K562 (cell line): ENCODE results near the gene TULP4. TPM values are rescaled to one million over a fixed set of nuclear protein-coding genes. Genes with fewer than 3 reads are reported as not detected.

Experiments
- ATAC-seq: fragments of 200-7000 bp; cut with Tn5 transposase; 3 replicates; pipeline ENCODE4 v1.9.1; 2020; ENCODE audit warnings: moderate library complexity
- BruUV-seq: library from RNA; stranded (reverse); fragments of 400-500 nt; replicated peaks from 2 replicates; lab custom pipeline; 2021; lab: Mats Ljungman, UMichigan
- CTCF ChIA-PET: fragments of 300-600 bp; formaldehyde crosslinking; extraction: SDS; loops from one replicate; lab custom pipeline; 2021; ENCODE audit warnings: low intra/inter-chr PET ratio; lab: Yijun Ruan, JAX
- POLR2A ChIA-PET: fragments of 300-600, 350-650 bp; sonication (Branson Sonifier 250); formaldehyde crosslinking; extraction: SDS; loops from one replicate; lab custom pipeline; 2021; ENCODE audit warnings: antibody characterized with exemption, inconsistent platforms; lab: Yijun Ruan, JAX
- DNase-seq, 4 experiments: peaks; one replicate each; pipeline versions ENCODE4 v3.0.0 to v3.0.0-alpha.2; 2011 to 2018; ENCODE audit warnings: low spot score in 3 of 4, mixed read lengths in 3 of 4; ENCODE audit errors: extremely low read depth in 1 of 4
- FAIRE-seq: peaks from 2 replicates; lab custom pipeline; 2011; peaks lifted over from hg19 to GRCh38; lab: Jason Lieb, UNC
- H2AFZ ChIP-seq: 2 replicates; pipeline ENCODE4 v1.6.0; 2011; ENCODE audit warnings: low read depth, low read length, control low read depth, inconsistent platforms
- H3K27ac ChIP-seq: fragments of 200-600 bp; 3 replicates; pipeline ENCODE4 v1.8.0; 2011; ENCODE audit warnings: low read depth, mild to moderate bottlenecking, control low read depth, inconsistent platforms, low read length, moderate library complexity, mixed read lengths; ENCODE audit errors: extremely low read depth
- H3K27me3 ChIP-seq, 2 experiments: fragments of 300-600 bp in 1 of 2; 2 replicates in 1 of 2; 3 replicates in 1 of 2; pipeline versions ENCODE4 v1.6.0 to v1.8.0; 2011; ENCODE audit warnings: inconsistent platforms in 2 of 2, low read length in 2 of 2, mild to moderate bottlenecking in 1 of 2, mixed read lengths in 1 of 2, moderate library complexity in 1 of 2; ENCODE audit not compliant: control insufficient read depth in 2 of 2, insufficient read depth in 2 of 2
- H3K36me3 ChIP-seq: fragments of 300-600 bp; 3 replicates; pipeline ENCODE4 v1.8.0; 2011; ENCODE audit warnings: mild to moderate bottlenecking, low read length, inconsistent platforms; ENCODE audit not compliant: control insufficient read depth, insufficient read depth
- H3K4me1 ChIP-seq, 2 experiments: fragments of 200-600 bp in 1 of 2; replicated peaks in 1 of 2; 2 replicates in 1 of 2; 3 replicates in 1 of 2; pipeline versions ENCODE4 v1.5.1 to v1.8.0; 2011; ENCODE audit warnings: inconsistent platforms in 2 of 2, low read length in 2 of 2, mild to moderate bottlenecking in 1 of 2, mixed read lengths in 1 of 2, moderate library complexity in 1 of 2; ENCODE audit not compliant: control insufficient read depth in 2 of 2, insufficient read depth in 2 of 2
- H3K4me2 ChIP-seq: 2 replicates; pipeline ENCODE4 v1.6.1; 2011; ENCODE audit warnings: low read length, control low read depth, inconsistent platforms, mixed read lengths; ENCODE audit not compliant: insufficient read depth
- H3K4me3 ChIP-seq: fragments of 200-600 bp; sonication (generic), shearing (Covaris generic); 2 replicates; pipeline ENCODE4 v1.5.1; 2016; ENCODE audit warnings: control low read depth, inconsistent platforms
- H3K79me2 ChIP-seq: fragments of 200-600 bp; 3 replicates; pipeline ENCODE4 v1.8.0; 2011; ENCODE audit warnings: low read length, inconsistent platforms; ENCODE audit not compliant: control insufficient read depth, insufficient read depth
- H3K9ac ChIP-seq, 2 experiments: 2 replicates each; pipeline versions ENCODE4 v1.6.0 to v1.6.1; 2011; ENCODE audit warnings: low read depth in 2 of 2, low read length in 2 of 2, control low read depth in 1 of 2, inconsistent platforms in 1 of 2, mild to moderate bottlenecking in 1 of 2, mixed read lengths in 1 of 2; ENCODE audit not compliant: insufficient read depth in 1 of 2
- H3K9me1 ChIP-seq: one replicate; pipeline ENCODE4 v1.6.0; 2011; ENCODE audit warnings: inconsistent platforms, mild to moderate bottlenecking, low read length, moderate library complexity; ENCODE audit not compliant: control insufficient read depth, insufficient read depth
- H3K9me3 ChIP-seq: replicated peaks from 2 replicates; pipeline ENCODE4 v1.5.1; 2011; ENCODE audit warnings: low read depth, low read length, inconsistent platforms; ENCODE audit not compliant: control insufficient read depth, insufficient read depth
- H4K20me1 ChIP-seq: replicated peaks from 2 replicates; pipeline ENCODE4 v1.6.1; 2011; ENCODE audit warnings: low read length, inconsistent platforms, mixed read lengths; ENCODE audit not compliant: control insufficient read depth, insufficient read depth
- ATF3 ChIP-seq, 2 experiments: fragments of 450-650 bp in 1 of 2; sonication (generic) in 1 of 2; formaldehyde crosslinking in 1 of 2; IDR thresholded peaks in 1 of 2; conservative IDR thresholded peaks in 1 of 2; 2 replicates each; pipeline versions ENCODE4 v1.6.1 to v1.8.1; 2016 to 2023; ENCODE audit warnings: mild to moderate bottlenecking in 2 of 2, moderate library complexity in 2 of 2, inconsistent platforms in 1 of 2, missing genetic modification reagents in 1 of 2
- CC2D1A ChIP-seq: fragments of 450-650 bp; IDR thresholded peaks from 2 replicates; pipeline ENCODE4 v1.6.1; 2017; ENCODE audit warnings: mild to moderate bottlenecking
- NEUROD1 ChIP-seq: fragments of 150-350 bp; IDR thresholded peaks from 2 replicates; pipeline ENCODE4 v1.6.1; 2014; ENCODE audit warnings: borderline replicate concordance, low read length, low read depth; ENCODE audit not compliant: partially characterized antibody
- PCBP2 ChIP-seq: fragments of 200-400 bp; formaldehyde crosslinking; IDR thresholded peaks from 2 replicates; pipeline ENCODE4 v1.6.1; 2018; ENCODE audit warnings: low read length, low read depth, mild to moderate bottlenecking, moderate library complexity; ENCODE audit not compliant: poor library complexity, severe bottlenecking
- RNF219 ChIP-seq: fragments of 250-450 bp; sonication (Bioruptor Pico); IDR thresholded peaks from 2 replicates; pipeline ENCODE4 v1.5.0; 2022; ENCODE audit warnings: mild to moderate bottlenecking
- ZNF316 ChIP-seq: fragments of 450-650 bp; IDR thresholded peaks from 2 replicates; pipeline ENCODE4 v1.6.1; 2016
- WGBS: fragments of 100-300 bp; shearing (Covaris generic); methylation state at CpG from one replicate; pipeline ENCODE4 v1.1.6; 2016; ENCODE audit warnings: low coverage, mixed read lengths; ENCODE audit not compliant: insufficient coverage; ENCODE audit errors: missing lambda C conversion rate; 5-methylcytosine and 5-hydroxymethylcytosine counted together
- in situ Hi-C: fragments of 300-500 bp; cut with MboI; formaldehyde crosslinking; loops from 4 replicates; pipeline ENCODE4 v1.15.0; 2018; ENCODE audit warnings: inconsistent platforms, mixed read lengths
- intact Hi-C: fragments of 100-400 bp; cut with micrococcal nuclease; formaldehyde crosslinking; loops from 2 replicates; pipeline ENCODE4 v1.14.2; 2022
- polyA plus RNA-seq, 8 experiments: library from polyadenylated mRNA; depleted of rRNA in 4 of 8; stranded (reverse) in 5 of 8; unstranded in 3 of 8; fragments of >200 nt; fragmentation: Nextera tagmentation in 2 of 8; fragmentation: Illumina TruSeq in 1 of 8; extraction: Ambion mirVana in 2 of 8; extraction: Trizol in 1 of 8; gene quantifications; 2 replicates each; pipeline versions ENCODE4 v1.2.1 to v1.2.3, GENCODE V29; 2011 to 2014; ENCODE audit warnings: inconsistent platforms in 1 of 8, missing spikeins in 1 of 8
- total RNA-seq, 7 experiments: library from RNA; depleted of rRNA in 6 of 7; stranded (reverse); fragments of >200 nt in 6 of 7; fragmentation: Illumina TruSeq in 2 of 7; extraction: Trizol in 2 of 7; gene quantifications; 2 replicates each; pipeline versions ENCODE4 v1.2.1 to v1.2.3, GENCODE V29; 2011 to 2021; ENCODE audit warnings: low replicate concordance in 1 of 7

Gene TULP4
- total and polyA plus RNA-seq, 9 of the 15 experiments (the other 6 are each of a cell fraction or from before 2014, with no cell fraction given): 1.2 to 50.4 (median 11.0) TPM

- H3K9me3 ChIP-seq: no peaks in the 10 kb centered on the region
- no peaks in the 10 kb centered on the region for H3K79me2 ChIP-seq
- H3K9ac ChIP-seq: no peak overlapping the region
- in situ Hi-C loops: no loop called here
- ChIA-PET POLR2A (interaction anchor here (0.6 to 1.9 kb wide), 7 partner anchors 11 to 278 kb away, joined by 3 to 10 read pairs (median 4); no protein-coding TSS in a partner anchor), CTCF (no interaction called here)
- H4K20me1 ChIP-seq: peaks cover 12% of the 10 kb centered on the region
- no peak overlapping the region for H3K4me2 ChIP-seq
- BruUV-seq: no TSS peak
- no peak overlapping the region for H3K27ac ChIP-seq
- DNase-seq (no peak), ATAC-seq (no peak), FAIRE-seq (no peak)
- H3K27me3 ChIP-seq: peaks cover 54 to 66% of the 10 kb centered on the region in 2 experiments
- TF ChIP-seq CC2D1A (no peak), ZNF316 (no peak)
- WGBS: 16% methylated on average over 7 of the region's 7 CpGs
- H3K36me3 ChIP-seq: no peaks in the 10 kb centered on the region
- no peak overlapping the region for H3K4me3 ChIP-seq
- intact Hi-C loops: no loop called here
- peaks cover 0 to 17% of the 10 kb centered on the region in 2 experiments; a peak in 4 of 5 replicates for H3K4me1 ChIP-seq
- H2AFZ ChIP-seq: no peak overlapping the region
- no peaks in the 10 kb centered on the region for H3K9me1 ChIP-seq
These were observed 227.1 kb downstream of the TULP4 start for GRCh38 chr6:158539413-158539812.

DNA sequence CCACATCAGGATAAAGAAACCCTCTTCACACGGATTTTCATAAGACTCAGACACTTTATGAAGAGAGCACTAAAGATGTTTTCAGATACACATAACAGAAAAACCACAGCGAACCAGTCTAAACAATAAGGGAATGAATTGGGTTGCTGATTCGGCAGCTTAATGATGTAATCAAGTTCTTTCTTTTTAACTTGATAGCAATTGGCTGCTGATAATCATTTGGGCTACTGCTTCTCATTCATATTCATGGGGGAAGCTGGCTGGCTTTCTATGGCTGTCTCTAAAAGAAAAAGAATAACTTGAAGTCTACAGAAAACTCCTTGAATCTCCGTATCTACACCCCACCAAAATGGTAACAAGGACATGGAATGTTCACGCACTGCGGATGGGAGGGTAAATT lies 227.6 kb downstream of the TULP4 start:
- no peak for ATAC-seq
- peaks cover 54 to 68% of the 10 kb centered on the region in 2 experiments for H3K27me3 ChIP-seq
- H3K4me3 ChIP-seq: no peak overlapping the region
- H3K9me1 ChIP-seq: no peaks in the 10 kb centered on the region
- peaks cover 12% of the 10 kb centered on the region for H4K20me1 ChIP-seq
- no peaks in the 10 kb centered on the region for H3K36me3 ChIP-seq
- in situ Hi-C loops: no loop called here
- no peak for DNase-seq
- TF ChIP-seq PCBP2 (no peak), NEUROD1 (no peak), RNF219 (no peak), ATF3 (IDR thresholded peaks at IDR 0.05) (0 out of 2 replicates have a peak, but pooled peaks have one; percentile 7), ATF3 (CRISPR knock-in tag; conservative IDR thresholded peaks at IDR 0.05) (no peak)
- H3K4me2 ChIP-seq: no peak overlapping the region
- no TSS peak for BruUV-seq
- WGBS: 27% methylated on average over 6 of the region's 6 CpGs
- intact Hi-C loops: no loop called here
- no peaks in the 10 kb centered on the region for H3K79me2 ChIP-seq
- POLR2A ChIA-PET: interaction anchor here (1.9 kb wide), 1 partner anchor 13 kb away, joined by 10 read pairs; no protein-coding TSS in a partner anchor
- FAIRE-seq: no peak
- H3K27ac ChIP-seq: no peak overlapping the region
- H2AFZ ChIP-seq: no peak overlapping the region
- no peak overlapping the region for H3K9ac ChIP-seq
- H3K4me1 ChIP-seq: peaks cover 0 to 18% of the 10 kb centered on the region in 2 experiments; a peak in 4 of 5 replicates
- CTCF ChIA-PET: no interaction called here
- H3K9me3 ChIP-seq: no peaks in the 10 kb centered on the region
